DND-41 (cell line): ENCODE data around the gene NFE2L2.
"Not testable (repeated sequence)": the region's sequence is repeated elsewhere in the genome, so short reads cannot be mapped to it uniquely, and the experiment has no call there.

Experiments used
- CTCF ChIP-seq: IDR thresholded peaks from 2 replicates; pipeline ENCODE4 v1.5.1; 2012; ENCODE audit warnings: borderline replicate concordance, low read length, moderate library complexity, mild to moderate bottlenecking; ENCODE audit not compliant: poor library complexity, severe bottlenecking; ENCODE audit errors: extremely low read depth
- EZH2 ChIP-seq: IDR thresholded peaks from 3 replicates; pipeline ENCODE4 v1.6.1; 2012; ENCODE audit warnings: borderline replicate concordance, low read depth, mild to moderate bottlenecking, moderate library complexity, low read length, inconsistent platforms; ENCODE audit not compliant: severe bottlenecking

- TF ChIP-seq CTCF, EZH2: not testable (repeated sequence)
These were observed 17.9 kb downstream of the NFE2L2 start for GRCh38 chr2:177246523-177247030.
